Activated T-helper 2 cell treated with anti-CD3 and anti-CD28 coated beads, Interferon-gamma antibody, Interleukin-2, Interleukin-4, amounts not matched to agents 10 μg/mL and 5 μg/mL and 100 μg/mL, durations not matched to agents 14 hours and 24 hours and 36 hours (primary cell): ENCODE measurements around the gene GORASP1. TPM values are rescaled to one million over a fixed set of nuclear protein-coding genes. Genes with fewer than 3 reads are reported as not detected.
A peak's percentile ranks its signal among the peaks of the same experiment; 100 is the strongest.

Source experiments
- DNase-seq: peaks from one replicate; pipeline ENCODE4 v3.0.0; 2021; ENCODE audit warnings: low spot score
- H3K27ac Mint-ChIP-seq: one replicate; pipeline ENCODE4 v1.8.0; 2021; ENCODE audit warnings: mixed read lengths
- H3K27me3 Mint-ChIP-seq: one replicate; pipeline ENCODE4 v1.8.0; 2021; ENCODE audit warnings: low read depth, mixed read lengths
- H3K36me3 Mint-ChIP-seq: one replicate; pipeline ENCODE4 v1.8.0; 2021; ENCODE audit warnings: low read depth, mixed read lengths
- H3K4me1 Mint-ChIP-seq: one replicate; pipeline ENCODE4 v1.8.0; 2021; ENCODE audit warnings: low read depth, mixed read lengths
- H3K4me3 Mint-ChIP-seq: one replicate; pipeline ENCODE4 v1.8.0; 2021; ENCODE audit warnings: low read depth, mild to moderate bottlenecking, moderate library complexity, mixed read lengths
- H3K9me3 Mint-ChIP-seq: one replicate; pipeline ENCODE4 v1.8.0; 2021; ENCODE audit warnings: mixed read lengths
- intact Hi-C: fragments of 100-400 bp; cut with micrococcal nuclease; formaldehyde crosslinking; loops from one replicate; pipeline ENCODE4 v1.15.1; 2023
- total RNA-seq: library from RNA; stranded (reverse); gene quantifications from 2 replicates; pipeline ENCODE4 v1.2.3, GENCODE V29; 2022

Gene GORASP1
- total RNA-seq, 1 donor from 2014 or later: 31.8 TPM

GRCh38 chr3:39146611-39147591, 39.5 kb upstream of the GORASP1 start:
- H3K4me1 Mint-ChIP-seq: peaks cover 58% of the 10 kb centered on the region
- H3K27me3 Mint-ChIP-seq: no peaks in the 10 kb centered on the region
- intact Hi-C loops: no loop called here
- H3K27ac Mint-ChIP-seq: peak overlapping the region; percentile 94
- no peaks in the 10 kb centered on the region for H3K9me3 Mint-ChIP-seq
- peak overlapping the region; percentile 89 for H3K4me3 Mint-ChIP-seq
- peak; percentile 65 for DNase-seq
- H3K36me3 Mint-ChIP-seq: peaks cover 98% of the 10 kb centered on the region

DNA sequence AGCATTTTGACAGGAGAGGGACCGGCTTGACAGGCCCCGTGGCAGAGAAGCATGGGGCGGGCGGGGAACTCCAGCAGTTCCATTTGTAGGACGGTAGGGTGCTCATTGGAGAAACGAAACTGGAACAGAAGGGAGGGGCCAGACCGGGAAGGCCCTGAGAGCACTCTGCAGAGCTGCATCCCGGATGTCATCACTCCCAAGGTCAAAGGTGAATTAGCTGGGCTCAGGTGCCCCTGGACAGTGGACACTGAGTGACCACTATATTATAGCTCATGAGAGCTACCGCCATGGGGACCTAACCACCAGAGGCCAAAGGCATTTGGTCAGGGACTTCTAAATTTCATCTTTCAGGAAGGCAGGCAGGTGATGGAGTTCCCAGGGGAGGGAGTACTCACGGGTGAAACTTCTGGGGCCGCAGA, 38.7 kb upstream of the GORASP1 start:
- peaks cover 57% of the 10 kb centered on the region for H3K4me1 Mint-ChIP-seq
- DNase-seq: no peak
- intact Hi-C loops: no loop called here
- H3K27ac Mint-ChIP-seq: no peak overlapping the region
- H3K9me3 Mint-ChIP-seq: no peaks in the 10 kb centered on the region
- peaks cover 97% of the 10 kb centered on the region for H3K36me3 Mint-ChIP-seq
- no peaks in the 10 kb centered on the region for H3K27me3 Mint-ChIP-seq
- peak overlapping the region; percentile 2 for H3K4me3 Mint-ChIP-seq

GRCh38 chr3:39144748-39145380, 37.4 kb upstream of the GORASP1 start:
- H3K4me3 Mint-ChIP-seq: no peak overlapping the region
- H3K27me3 Mint-ChIP-seq: no peaks in the 10 kb centered on the region
- H3K9me3 Mint-ChIP-seq: no peaks in the 10 kb centered on the region
- H3K36me3 Mint-ChIP-seq: peaks cover 97% of the 10 kb centered on the region
- H3K27ac Mint-ChIP-seq: no peak overlapping the region
- no peak for DNase-seq
- intact Hi-C loops: no loop called here
- H3K4me1 Mint-ChIP-seq: peaks cover 48% of the 10 kb centered on the region

DNA sequence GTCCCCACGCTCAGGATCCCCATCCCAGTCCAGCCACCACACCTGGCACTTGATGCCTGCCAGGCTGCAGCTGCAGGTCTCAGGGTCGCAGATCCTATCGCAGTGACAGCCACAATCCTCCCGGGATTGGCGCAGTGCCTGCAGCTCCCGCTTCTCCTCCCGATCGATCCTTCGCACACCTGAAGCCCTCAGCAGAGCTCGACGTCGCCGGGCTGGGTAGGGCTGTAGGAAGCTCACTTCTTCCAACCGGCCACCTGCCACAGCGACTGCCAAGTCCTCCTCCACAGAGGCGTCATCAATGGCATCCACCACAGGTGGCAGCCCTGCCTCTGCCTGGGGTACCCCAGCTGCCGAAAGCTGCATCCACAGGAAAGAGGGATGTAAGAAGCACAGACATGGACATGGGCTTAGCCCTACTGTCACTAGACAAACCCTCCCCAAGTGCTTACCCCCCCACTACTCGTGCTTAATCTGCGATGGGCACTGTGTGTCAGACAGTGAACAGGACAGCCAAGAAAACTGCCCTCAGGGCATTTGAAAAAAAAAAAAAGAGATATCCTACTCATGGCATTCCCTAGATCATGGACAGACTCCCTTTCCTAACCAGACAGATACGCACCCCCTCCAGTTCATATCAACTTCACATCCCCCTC, 36.8 kb upstream of the GORASP1 start:
- H3K36me3 Mint-ChIP-seq: peaks cover 97% of the 10 kb centered on the region
- no peaks in the 10 kb centered on the region for H3K27me3 Mint-ChIP-seq
- intact Hi-C loops: no loop called here
- no peak for DNase-seq
- H3K9me3 Mint-ChIP-seq: no peaks in the 10 kb centered on the region
- H3K4me3 Mint-ChIP-seq: no peak overlapping the region
- H3K27ac Mint-ChIP-seq: no peak overlapping the region
- peaks cover 46% of the 10 kb centered on the region for H3K4me1 Mint-ChIP-seq

- Mint-ChIP-seq H3K4me1 (peaks cover 42% of the 10 kb centered on the region), H3K4me3 (no peak overlapping the region), H3K9me3 (no peaks in the 10 kb centered on the region), H3K27me3 (no peaks in the 10 kb centered on the region), H3K36me3 (peaks cover 94% of the 10 kb centered on the region), H3K27ac (no peak overlapping the region)
- intact Hi-C loops: no loop called here
- no peak for DNase-seq
Observed at GRCh38 chr3:39143051-39143885, 35.8 kb upstream of the GORASP1 start.

- Mint-ChIP-seq H3K27me3 (no peaks in the 10 kb centered on the region), H3K36me3 (peaks cover 87% of the 10 kb centered on the region), H3K27ac (no peak overlapping the region), H3K4me1 (peaks cover 30% of the 10 kb centered on the region), H3K4me3 (no peak overlapping the region), H3K9me3 (no peaks in the 10 kb centered on the region)
- DNase-seq: no peak
- intact Hi-C loops: no loop called here
Observed at GRCh38 chr3:39142067-39142466, 34.6 kb upstream of the GORASP1 start.

- no peaks in the 10 kb centered on the region for H3K9me3 Mint-ChIP-seq
- intact Hi-C loops: no loop called here
- DNase-seq: no peak
- no peak overlapping the region for H3K4me3 Mint-ChIP-seq
- H3K27me3 Mint-ChIP-seq: no peaks in the 10 kb centered on the region
- peaks cover 25% of the 10 kb centered on the region for H3K4me1 Mint-ChIP-seq
- H3K36me3 Mint-ChIP-seq: peaks cover 84% of the 10 kb centered on the region
- H3K27ac Mint-ChIP-seq: peak overlapping the region; percentile 12
Observed at GRCh38 chr3:39141171-39141995, 34.0 kb upstream of the GORASP1 start.

GRCh38 chr3:39140341-39140971, 33.0 kb upstream of the GORASP1 start:
- no peaks in the 10 kb centered on the region for H3K27me3 Mint-ChIP-seq
- no peak for DNase-seq
- H3K9me3 Mint-ChIP-seq: no peaks in the 10 kb centered on the region
- intact Hi-C loops: no loop called here
- H3K36me3 Mint-ChIP-seq: peaks cover 75% of the 10 kb centered on the region
- no peak overlapping the region for H3K27ac Mint-ChIP-seq
- no peak overlapping the region for H3K4me3 Mint-ChIP-seq
- peaks cover 23% of the 10 kb centered on the region for H3K4me1 Mint-ChIP-seq

DNA sequence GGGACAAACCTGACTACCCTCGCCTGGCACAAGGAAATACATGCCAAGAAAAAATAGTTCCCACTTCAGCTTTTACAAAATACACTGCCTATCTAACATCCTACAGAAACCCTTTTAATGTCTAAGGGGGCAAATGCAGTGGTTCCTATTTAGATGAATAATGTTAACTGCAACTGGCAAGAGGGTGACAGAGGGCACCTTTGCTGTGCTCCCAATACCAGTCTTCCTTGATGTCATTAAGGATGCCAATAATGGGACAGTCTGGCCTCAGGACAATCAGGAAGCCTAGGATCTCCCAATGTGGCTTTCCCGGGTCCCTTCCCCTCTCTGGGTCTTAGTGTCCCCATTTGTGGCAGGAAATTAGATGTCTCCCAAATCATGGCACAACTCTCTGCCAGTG, 32.0 kb upstream of the GORASP1 start:
- Mint-ChIP-seq H3K9me3 (no peaks in the 10 kb centered on the region), H3K4me3 (no peak overlapping the region), H3K27ac (no peak overlapping the region), H3K27me3 (no peaks in the 10 kb centered on the region), H3K4me1 (peaks cover 20% of the 10 kb centered on the region), H3K36me3 (peaks cover 64% of the 10 kb centered on the region)
- no peak for DNase-seq
- intact Hi-C loops: loop anchor here (10.0 kb wide), 1 partner anchor 45 kb away; no protein-coding TSS in a partner anchor

GRCh38 chr3:39138804-39139415, 31.5 kb upstream of the GORASP1 start:
- H3K4me1 Mint-ChIP-seq: peaks cover 19% of the 10 kb centered on the region
- no peaks in the 10 kb centered on the region for H3K27me3 Mint-ChIP-seq
- H3K27ac Mint-ChIP-seq: peak overlapping the region; percentile 2
- no peak for DNase-seq
- peaks cover 59% of the 10 kb centered on the region for H3K36me3 Mint-ChIP-seq
- no peak overlapping the region for H3K4me3 Mint-ChIP-seq
- no peaks in the 10 kb centered on the region for H3K9me3 Mint-ChIP-seq
- intact Hi-C loops: loop anchor here (10.0 kb wide), 1 partner anchor 46 kb away; no protein-coding TSS in a partner anchor
